ENCODE results near the gene KDM8.

DNA sequence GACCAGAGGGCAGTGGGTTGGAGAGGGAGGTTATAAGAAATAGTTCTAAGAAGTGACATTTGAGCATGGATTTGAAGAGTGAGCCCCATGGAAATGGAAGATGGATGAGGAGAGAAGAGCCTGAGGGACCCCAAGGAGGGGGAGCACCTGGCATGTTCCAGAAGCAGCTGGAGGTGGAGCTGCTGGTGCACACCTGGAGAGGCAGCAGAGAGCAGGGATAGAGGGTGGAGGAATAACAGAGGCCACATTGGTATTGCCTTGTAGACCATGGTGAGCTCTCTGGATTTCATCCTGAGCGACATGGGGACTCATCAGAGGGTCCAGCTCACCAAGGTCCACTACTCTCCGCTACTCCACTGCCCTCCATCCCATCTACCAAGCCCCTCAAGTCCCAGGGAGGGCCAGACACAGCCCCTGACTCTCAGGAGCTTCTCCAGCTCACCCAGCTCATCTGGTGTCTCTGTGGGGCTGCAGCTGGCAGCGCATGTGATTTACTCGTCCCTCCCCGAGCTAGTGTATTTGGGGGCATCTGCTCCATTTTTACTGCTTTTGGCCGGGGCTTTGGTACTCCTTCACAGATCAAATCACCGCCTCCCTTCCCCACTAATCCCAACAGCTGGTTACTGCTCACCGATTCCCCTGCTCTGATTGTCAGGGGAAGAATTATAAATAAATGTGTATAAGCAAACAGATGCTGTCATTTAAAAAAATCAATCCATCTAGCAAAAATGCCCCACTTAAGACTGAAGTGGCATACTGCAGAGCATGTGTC, 22.1 kb upstream of the KDM8 start:
- TF ChIP-seq, protein P1, sequence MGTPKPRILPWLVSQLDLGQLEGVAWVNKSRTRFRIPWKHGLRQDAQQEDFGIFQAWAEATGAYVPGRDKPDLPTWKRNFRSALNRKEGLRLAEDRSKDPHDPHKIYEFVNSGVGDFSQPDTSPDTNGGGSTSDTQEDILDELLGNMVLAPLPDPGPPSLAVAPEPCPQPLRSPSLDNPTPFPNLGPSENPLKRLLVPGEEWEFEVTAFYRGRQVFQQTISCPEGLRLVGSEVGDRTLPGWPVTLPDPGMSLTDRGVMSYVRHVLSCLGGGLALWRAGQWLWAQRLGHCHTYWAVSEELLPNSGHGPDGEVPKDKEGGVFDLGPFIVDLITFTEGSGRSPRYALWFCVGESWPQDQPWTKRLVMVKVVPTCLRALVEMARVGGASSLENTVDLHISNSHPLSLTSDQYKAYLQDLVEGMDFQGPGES (IDR thresholded peaks at IDR 0.05; ENCODE audit: low read depth, low read length) = no peak
- TF ChIP-seq POLR2AphosphoS5 (IDR thresholded peaks at IDR 0.05; ENCODE audit: low read depth, low read length) (no peak), EZH2phosphoT487 (IDR thresholded peaks at IDR 0.05; ENCODE audit: borderline replicate concordance, low read depth) (no peak), GABPA (IDR thresholded peaks at IDR 0.05; ENCODE audit: low read depth) (no peak), TEAD4 (IDR thresholded peaks at IDR 0.05; ENCODE audit: borderline replicate concordance, insufficient read depth) (no peak), RFX5 (IDR thresholded peaks at IDR 0.05; ENCODE audit: low read length) (no peak), CTCF (IDR thresholded peaks at IDR 0.05) (no peak)
